Measurements from ENCODE around the gene AKAP9. TPM values are rescaled to one million over a fixed set of nuclear protein-coding genes. Genes with fewer than 3 reads are reported as not detected.
"Not testable (repeated sequence)": the region's sequence is repeated elsewhere in the genome, so short reads cannot be mapped to it uniquely, and the experiment has no call there.

The AKAP9 gene
- polyA plus RNA-seq: 10 to 100 TPM in 2 of 3 donors, 1 to 10 TPM in 1; 8.1 to 38.1 (median 10.5) TPM

GRCh38 chr7:91940572-91941341, at the start of gene AKAP9:
AKAP9 (plus strand) TSS chr7:91940862; CDS start chr7:91941100, 238 bp downstream.
- Mint-ChIP-seq H3K4me3 (peak within 1 kb of the TSS; percentile 92 to 98 (median 94)), H3K36me3 (no peaks in the 10 kb centered on the region), H3K27ac (peak within 1 kb of the TSS; percentile 91 to 98 (median 96)), H3K4me1 (peaks cover 32 to 43% of the 10 kb centered on the region in 2 donors), H3K9me3 (no peaks in the 10 kb centered on the region), H3K27me3 (ENCODE audit: low read depth in 3 of 3) (peaks cover 4 to 8% (median 7%) of the 10 kb centered on the region in 3 donors)
- peak; percentile 87 to 88 (median 88) for DNase-seq

- H3K9me3 Mint-ChIP-seq: peaks cover 0 to 4% (median 0%) of the 10 kb centered on the region in 6 donors
- no peak overlapping the region for H3K27ac Mint-ChIP-seq
- no peak overlapping the region for H3K4me3 Mint-ChIP-seq
- peaks cover 4 to 7% (median 6%) of the 10 kb centered on the region in 3 donors for H3K27me3 Mint-ChIP-seq (ENCODE audit: low read depth in 3 of 3)
- no peaks in the 10 kb centered on the region for H3K36me3 Mint-ChIP-seq
- H3K4me1 Mint-ChIP-seq: no peaks in the 10 kb centered on the region
- DNase-seq: no peak
Measured at GRCh38 chr7:91892099-91892705, 48.5 kb upstream of the AKAP9 start.

- Mint-ChIP-seq H3K4me1 (no peaks in the 10 kb centered on the region), H3K4me3 (no peak overlapping the region), H3K27ac (no peak overlapping the region), H3K27me3 (ENCODE audit: low read depth in 3 of 3) (peaks cover 4 to 7% (median 6%) of the 10 kb centered on the region in 3 donors), H3K36me3 (no peaks in the 10 kb centered on the region), H3K9me3 (peaks cover 0 to 4% (median 0%) of the 10 kb centered on the region in 6 donors)
- no peak for DNase-seq
Measured at GRCh38 chr7:91892821-91893340, 47.8 kb upstream of the AKAP9 start.

- not testable (repeated sequence) for H3K9me3 Mint-ChIP-seq; H3K36me3 Mint-ChIP-seq; H3K27ac Mint-ChIP-seq; H3K4me3 Mint-ChIP-seq; H3K27me3 Mint-ChIP-seq (ENCODE audit: low read depth in 3 of 3); H3K4me1 Mint-ChIP-seq; DNase-seq
Measured at GRCh38 chr7:91893699-91894098, 47.0 kb upstream of the AKAP9 start.

- H3K9me3 Mint-ChIP-seq: peaks cover 0 to 4% (median 0%) of the 10 kb centered on the region in 6 donors
- H3K27ac Mint-ChIP-seq: no peak overlapping the region
- no peak for DNase-seq
- H3K36me3 Mint-ChIP-seq: no peaks in the 10 kb centered on the region
- H3K4me3 Mint-ChIP-seq: no peak overlapping the region
- H3K4me1 Mint-ChIP-seq: no peaks in the 10 kb centered on the region
- H3K27me3 Mint-ChIP-seq (ENCODE audit: low read depth in 3 of 3): peaks cover 4 to 7% (median 6%) of the 10 kb centered on the region in 3 donors
Measured at GRCh38 chr7:91894781-91895480, 45.7 kb upstream of the AKAP9 start.

GRCh38 chr7:91898240-91898992, 42.2 kb upstream of the AKAP9 start:
- peaks cover 2 to 7% (median 5%) of the 10 kb centered on the region in 3 donors for H3K27me3 Mint-ChIP-seq (ENCODE audit: low read depth in 3 of 3)
- H3K4me1 Mint-ChIP-seq: no peaks in the 10 kb centered on the region
- no peak overlapping the region for H3K4me3 Mint-ChIP-seq
- no peaks in the 10 kb centered on the region for H3K9me3 Mint-ChIP-seq
- no peak for DNase-seq
- no peaks in the 10 kb centered on the region for H3K36me3 Mint-ChIP-seq
- H3K27ac Mint-ChIP-seq: no peak overlapping the region

- Mint-ChIP-seq H3K4me1 (no peaks in the 10 kb centered on the region), H3K27me3 (ENCODE audit: low read depth in 3 of 3) (peaks cover 2 to 6% (median 3%) of the 10 kb centered on the region in 3 donors), H3K9me3 (no peaks in the 10 kb centered on the region), H3K36me3 (no peaks in the 10 kb centered on the region), H3K4me3 (no peak overlapping the region), H3K27ac (no peak overlapping the region)
- DNase-seq: no peak
Measured at GRCh38 chr7:91899563-91899962, 41.1 kb upstream of the AKAP9 start.

GRCh38 chr7:91910171-91910570, 30.5 kb upstream of the AKAP9 start:
- H3K27ac Mint-ChIP-seq: no peak overlapping the region
- H3K36me3 Mint-ChIP-seq: peaks cover 0 to 1% (median 0%) of the 10 kb centered on the region in 3 donors
- peaks cover 0 to 8% (median 0%) of the 10 kb centered on the region in 3 donors for H3K27me3 Mint-ChIP-seq (ENCODE audit: low read depth in 3 of 3)

GRCh38 chr7:91911121-91911520, 29.5 kb upstream of the AKAP9 start:
- DNase-seq: no peak
- Mint-ChIP-seq H3K9me3 (peaks cover 0 to 2% (median 0%) of the 10 kb centered on the region in 6 donors), H3K27me3 (ENCODE audit: low read depth in 3 of 3) (peaks cover 0 to 8% (median 0%) of the 10 kb centered on the region in 3 donors), H3K4me1 (no peaks in the 10 kb centered on the region), H3K27ac (no peak overlapping the region), H3K4me3 (no peak overlapping the region), H3K36me3 (peaks cover 0 to 3% (median 0%) of the 10 kb centered on the region in 3 donors)

More at GRCh38 chr7:91910171-91910570, 30.5 kb upstream of the AKAP9 start:
- no peak overlapping the region for H3K4me3 Mint-ChIP-seq
- peaks cover 0 to 2% (median 0%) of the 10 kb centered on the region in 6 donors for H3K9me3 Mint-ChIP-seq
- no peaks in the 10 kb centered on the region for H3K4me1 Mint-ChIP-seq
- no peak for DNase-seq

- Mint-ChIP-seq H3K36me3 (peaks cover 0 to 3% (median 0%) of the 10 kb centered on the region in 3 donors), H3K27me3 (ENCODE audit: low read depth in 3 of 3) (peaks cover 0 to 8% (median 0%) of the 10 kb centered on the region in 3 donors)
Measured at GRCh38 chr7:91912494-91912893, 28.2 kb upstream of the AKAP9 start.

GRCh38 chr7:91913612-91914011, 27.1 kb upstream of the AKAP9 start:
- no peak overlapping the region for H3K4me3 Mint-ChIP-seq
- peaks cover 0 to 8% (median 0%) of the 10 kb centered on the region in 3 donors for H3K27me3 Mint-ChIP-seq (ENCODE audit: low read depth in 3 of 3)
- peaks cover 0 to 2% (median 0%) of the 10 kb centered on the region in 6 donors for H3K9me3 Mint-ChIP-seq
- peak overlapping the region in 1 of 6 donors; percentile 6 for H3K27ac Mint-ChIP-seq
- DNase-seq: no peak
- H3K36me3 Mint-ChIP-seq: peaks cover 0 to 3% (median 0%) of the 10 kb centered on the region in 3 donors
- no peaks in the 10 kb centered on the region for H3K4me1 Mint-ChIP-seq

More at GRCh38 chr7:91912494-91912893, 28.2 kb upstream of the AKAP9 start:
- Mint-ChIP-seq H3K27ac (no peak overlapping the region), H3K4me1 (no peaks in the 10 kb centered on the region), H3K9me3 (peaks cover 0 to 2% (median 0%) of the 10 kb centered on the region in 6 donors), H3K4me3 (no peak overlapping the region)
- DNase-seq: no peak

GRCh38 chr7:91915401-91916050, 25.1 kb upstream of the AKAP9 start:
- no peak for DNase-seq
- H3K27me3 Mint-ChIP-seq (ENCODE audit: low read depth in 3 of 3): no peaks in the 10 kb centered on the region
- H3K4me1 Mint-ChIP-seq: no peaks in the 10 kb centered on the region
- H3K4me3 Mint-ChIP-seq: no peak overlapping the region
- no peak overlapping the region for H3K27ac Mint-ChIP-seq
- H3K9me3 Mint-ChIP-seq: no peaks in the 10 kb centered on the region
- peaks cover 0 to 3% (median 0%) of the 10 kb centered on the region in 3 donors for H3K36me3 Mint-ChIP-seq
